Neural cell (in vitro differentiated cells): ENCODE data around the gene SERPINB3. TPM values are rescaled to one million over a fixed set of nuclear protein-coding genes. Genes with fewer than 3 reads are reported as not detected.

Experiments
- H2AFZ ChIP-seq: fragments of 200-600, 300-800 bp; sonication (generic), shearing (Covaris generic); 2 replicates; pipeline ENCODE4 v1.6.0; 2014; ENCODE audit warnings: low read depth, mild to moderate bottlenecking, antibody characterized with exemption, low read length, moderate library complexity
- H3F3A ChIP-seq: fragments of 200-600 bp; shearing (Covaris generic); 2 replicates; pipeline ENCODE4 v1.6.1; 2016; ENCODE audit warnings: mild to moderate bottlenecking, moderate library complexity, mixed read lengths, antibody characterized with exemption, low read length; ENCODE audit not compliant: insufficient read depth, poor library complexity, severe bottlenecking
- H3K27ac ChIP-seq: fragments of 200-600, 300-800 bp; sonication (generic), shearing (Covaris generic); 2 replicates; pipeline ENCODE4 v1.5.1; 2014; ENCODE audit warnings: mild to moderate bottlenecking, low read length, moderate library complexity
- H3K27me3 ChIP-seq: fragments of 300-800, 200-600 bp; sonication (generic), shearing (Covaris generic); 2 replicates; pipeline ENCODE4 v1.6.0; 2014; ENCODE audit warnings: mild to moderate bottlenecking, low read depth, low read length, moderate library complexity; ENCODE audit not compliant: insufficient read depth
- H3K36me3 ChIP-seq: fragments of 300-800, 200-600 bp; sonication (generic), shearing (Covaris generic); 2 replicates; pipeline ENCODE4 v1.5.1; 2014; ENCODE audit warnings: mild to moderate bottlenecking, antibody characterized with exemption, low read length, moderate library complexity; ENCODE audit not compliant: insufficient read depth
- H3K4me2 ChIP-seq: fragments of 300-800, 200-600 bp; sonication (generic), shearing (Covaris generic); 2 replicates; pipeline ENCODE4 v1.6.0; 2014; ENCODE audit warnings: mild to moderate bottlenecking, low read length
- H3K4me3 ChIP-seq: fragments of 300-800, 200-600 bp; sonication (generic), shearing (Covaris generic); 2 replicates; pipeline ENCODE4 v1.5.1; 2014; ENCODE audit warnings: mild to moderate bottlenecking, low read length, moderate library complexity
- H3K79me2 ChIP-seq: fragments of 200-600 bp; shearing (Covaris generic); replicated peaks from 2 replicates; pipeline ENCODE4 v1.6.0; 2014; ENCODE audit warnings: mild to moderate bottlenecking, low read length, moderate library complexity; ENCODE audit not compliant: insufficient read depth
- H3K9ac ChIP-seq: fragments of 300-800, 200-600 bp; sonication (generic), shearing (Covaris generic); 2 replicates; pipeline ENCODE4 v1.6.1; 2016; ENCODE audit warnings: mild to moderate bottlenecking, low read length, mixed read lengths
- H3K9me2 ChIP-seq: fragments of 200-600 bp; shearing (Covaris generic); 2 replicates; pipeline ENCODE4 v1.6.1; 2016; ENCODE audit warnings: mild to moderate bottlenecking, low read length, mixed read lengths; ENCODE audit not compliant: insufficient read depth
- H3K9me3 ChIP-seq: fragments of 200-600, 300-800 bp; sonication (generic), shearing (Covaris generic); 2 replicates; pipeline ENCODE4 v1.6.1; 2016; ENCODE audit warnings: mild to moderate bottlenecking, mixed run types, low read length, moderate library complexity, mixed read lengths
- H4K20me1 ChIP-seq: fragments of 200-600 bp; shearing (Covaris generic); 2 replicates; pipeline ENCODE4 v1.6.1; 2016; ENCODE audit warnings: mild to moderate bottlenecking, mixed run types; ENCODE audit not compliant: insufficient read depth
- EP300 ChIP-seq: fragments of 450-650 bp; conservative IDR thresholded peaks from 2 replicates; pipeline ENCODE4 v1.6.1; 2014; ENCODE audit warnings: antibody characterized with exemption, mild to moderate bottlenecking, moderate library complexity; ENCODE audit not compliant: poor library complexity, severe bottlenecking
- EZH2 ChIP-seq: fragments of 200-600, 300-800 bp; shearing (Covaris generic), sonication (generic); IDR thresholded peaks from 2 replicates; pipeline ENCODE4 v1.6.1; 2014; ENCODE audit warnings: antibody characterized with exemption, low read length, borderline replicate concordance, mild to moderate bottlenecking; ENCODE audit not compliant: insufficient read depth, poor library complexity, severe bottlenecking
- MXI1 ChIP-seq: fragments of 450-650 bp; conservative IDR thresholded peaks from 2 replicates; pipeline ENCODE4 v1.6.1; 2014; ENCODE audit warnings: antibody characterized with exemption, mild to moderate bottlenecking; ENCODE audit not compliant: poor library complexity, severe bottlenecking
- POLR2AphosphoS5 ChIP-seq: IDR thresholded peaks from 2 replicates; pipeline ENCODE4 v1.6.1; 2012
- polyA plus RNA-seq: library from polyadenylated mRNA; depleted of rRNA; stranded (reverse); fragments of >200 nt; gene quantifications from 2 replicates; pipeline ENCODE4 v1.2.3, GENCODE V29; 2014
- TF ChIP-seq, protein P1 (sequence below): IDR thresholded peaks from 2 replicates; pipeline ENCODE4 v1.6.1; 2012; ENCODE audit warnings: borderline replicate concordance
- TF ChIP-seq, protein P2 (sequence below): fragments of 450-650 bp; IDR thresholded peaks from 2 replicates; pipeline ENCODE4 v1.5.1; 2014; ENCODE audit warnings: antibody characterized with exemption, mild to moderate bottlenecking, moderate library complexity; ENCODE audit not compliant: poor library complexity, severe bottlenecking

The SERPINB3 gene
- polyA plus RNA-seq, 1 donor from 2014 or later = not detected

DNA sequence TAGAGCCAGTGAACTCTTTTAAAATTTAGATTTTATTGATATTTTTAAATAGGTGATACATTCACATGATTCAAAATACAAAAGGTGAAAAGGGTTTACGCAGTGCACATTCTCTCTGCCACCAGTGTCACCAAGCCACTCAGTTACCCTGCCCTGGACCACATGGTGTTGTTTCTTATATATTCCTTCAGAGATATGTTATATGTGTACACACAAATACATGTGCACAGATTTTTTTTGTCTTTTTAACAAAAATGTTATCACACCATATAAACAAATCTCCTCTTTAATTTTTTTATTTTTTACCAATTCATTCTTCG, 43.8 kb downstream of the SERPINB3 start:
- Histone ChIP-seq H3K4me2 (no peak overlapping the region), H2AFZ (no peak overlapping the region), H4K20me1 (no peaks in the 10 kb centered on the region), H3K9ac (no peak overlapping the region), H3K9me3 (no peaks in the 10 kb centered on the region), H3K9me2 (no peaks in the 10 kb centered on the region), H3K4me3 (no peak overlapping the region), H3K36me3 (no peaks in the 10 kb centered on the region), H3K27ac (no peak overlapping the region), H3F3A (no peaks in the 10 kb centered on the region), H3K79me2 (no peaks in the 10 kb centered on the region), H3K27me3 (no peaks in the 10 kb centered on the region)
- TF ChIP-seq, protein P1, sequence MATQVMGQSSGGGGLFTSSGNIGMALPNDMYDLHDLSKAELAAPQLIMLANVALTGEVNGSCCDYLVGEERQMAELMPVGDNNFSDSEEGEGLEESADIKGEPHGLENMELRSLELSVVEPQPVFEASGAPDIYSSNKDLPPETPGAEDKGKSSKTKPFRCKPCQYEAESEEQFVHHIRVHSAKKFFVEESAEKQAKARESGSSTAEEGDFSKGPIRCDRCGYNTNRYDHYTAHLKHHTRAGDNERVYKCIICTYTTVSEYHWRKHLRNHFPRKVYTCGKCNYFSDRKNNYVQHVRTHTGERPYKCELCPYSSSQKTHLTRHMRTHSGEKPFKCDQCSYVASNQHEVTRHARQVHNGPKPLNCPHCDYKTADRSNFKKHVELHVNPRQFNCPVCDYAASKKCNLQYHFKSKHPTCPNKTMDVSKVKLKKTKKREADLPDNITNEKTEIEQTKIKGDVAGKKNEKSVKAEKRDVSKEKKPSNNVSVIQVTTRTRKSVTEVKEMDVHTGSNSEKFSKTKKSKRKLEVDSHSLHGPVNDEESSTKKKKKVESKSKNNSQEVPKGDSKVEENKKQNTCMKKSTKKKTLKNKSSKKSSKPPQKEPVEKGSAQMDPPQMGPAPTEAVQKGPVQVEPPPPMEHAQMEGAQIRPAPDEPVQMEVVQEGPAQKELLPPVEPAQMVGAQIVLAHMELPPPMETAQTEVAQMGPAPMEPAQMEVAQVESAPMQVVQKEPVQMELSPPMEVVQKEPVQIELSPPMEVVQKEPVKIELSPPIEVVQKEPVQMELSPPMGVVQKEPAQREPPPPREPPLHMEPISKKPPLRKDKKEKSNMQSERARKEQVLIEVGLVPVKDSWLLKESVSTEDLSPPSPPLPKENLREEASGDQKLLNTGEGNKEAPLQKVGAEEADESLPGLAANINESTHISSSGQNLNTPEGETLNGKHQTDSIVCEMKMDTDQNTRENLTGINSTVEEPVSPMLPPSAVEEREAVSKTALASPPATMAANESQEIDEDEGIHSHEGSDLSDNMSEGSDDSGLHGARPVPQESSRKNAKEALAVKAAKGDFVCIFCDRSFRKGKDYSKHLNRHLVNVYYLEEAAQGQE = no peak
- no peak for TF ChIP-seq MXI1
- TF ChIP-seq, protein P2, sequence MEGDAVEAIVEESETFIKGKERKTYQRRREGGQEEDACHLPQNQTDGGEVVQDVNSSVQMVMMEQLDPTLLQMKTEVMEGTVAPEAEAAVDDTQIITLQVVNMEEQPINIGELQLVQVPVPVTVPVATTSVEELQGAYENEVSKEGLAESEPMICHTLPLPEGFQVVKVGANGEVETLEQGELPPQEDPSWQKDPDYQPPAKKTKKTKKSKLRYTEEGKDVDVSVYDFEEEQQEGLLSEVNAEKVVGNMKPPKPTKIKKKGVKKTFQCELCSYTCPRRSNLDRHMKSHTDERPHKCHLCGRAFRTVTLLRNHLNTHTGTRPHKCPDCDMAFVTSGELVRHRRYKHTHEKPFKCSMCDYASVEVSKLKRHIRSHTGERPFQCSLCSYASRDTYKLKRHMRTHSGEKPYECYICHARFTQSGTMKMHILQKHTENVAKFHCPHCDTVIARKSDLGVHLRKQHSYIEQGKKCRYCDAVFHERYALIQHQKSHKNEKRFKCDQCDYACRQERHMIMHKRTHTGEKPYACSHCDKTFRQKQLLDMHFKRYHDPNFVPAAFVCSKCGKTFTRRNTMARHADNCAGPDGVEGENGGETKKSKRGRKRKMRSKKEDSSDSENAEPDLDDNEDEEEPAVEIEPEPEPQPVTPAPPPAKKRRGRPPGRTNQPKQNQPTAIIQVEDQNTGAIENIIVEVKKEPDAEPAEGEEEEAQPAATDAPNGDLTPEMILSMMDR = no peak

DNA sequence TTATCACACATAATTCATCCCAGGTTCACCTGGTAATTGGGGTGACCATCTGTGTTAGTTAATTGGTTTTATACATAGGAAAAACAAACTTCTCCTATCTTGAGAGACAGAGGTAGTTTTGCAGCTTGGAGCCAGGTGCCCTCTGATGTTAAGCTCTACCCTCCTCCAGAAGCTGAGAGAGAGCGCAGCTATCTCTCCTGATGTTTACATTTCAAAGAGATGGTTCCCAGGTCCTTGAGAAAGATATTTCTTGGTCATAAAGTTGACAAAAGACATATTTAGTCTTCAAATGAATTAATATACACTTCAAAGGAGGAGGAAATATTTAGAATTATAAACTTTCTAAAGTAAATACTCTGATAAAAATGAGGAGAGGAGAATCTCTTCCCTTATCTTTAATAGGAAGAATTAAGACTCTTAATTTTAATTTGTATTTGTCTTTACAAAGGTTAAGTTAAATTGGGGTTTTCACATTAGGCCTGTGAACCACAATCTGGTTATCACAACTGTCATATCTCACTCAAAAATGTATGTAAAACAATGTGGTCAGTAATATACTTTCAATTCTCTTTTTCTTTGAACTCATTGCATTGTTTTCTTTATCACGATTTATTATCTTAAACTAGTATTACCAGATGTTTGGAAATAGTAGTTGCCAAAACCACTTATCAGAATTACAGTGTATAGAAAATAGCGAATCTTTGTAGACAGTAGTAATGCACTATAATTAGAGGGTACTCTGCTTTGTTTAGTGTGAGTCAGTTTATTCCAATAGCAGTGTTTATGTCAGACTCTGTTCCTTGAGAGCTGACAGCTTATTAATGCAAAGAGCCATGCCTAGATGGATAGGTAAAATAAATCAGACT, 44.4 kb downstream of the SERPINB3 start:
- TF ChIP-seq MXI1 (no peak), EP300 (peak; percentile 49), EZH2 (no peak), POLR2AphosphoS5 (peak; percentile 76)
- no peak overlapping the region for H3K9ac ChIP-seq
- H2AFZ ChIP-seq = no peak overlapping the region

DNA sequence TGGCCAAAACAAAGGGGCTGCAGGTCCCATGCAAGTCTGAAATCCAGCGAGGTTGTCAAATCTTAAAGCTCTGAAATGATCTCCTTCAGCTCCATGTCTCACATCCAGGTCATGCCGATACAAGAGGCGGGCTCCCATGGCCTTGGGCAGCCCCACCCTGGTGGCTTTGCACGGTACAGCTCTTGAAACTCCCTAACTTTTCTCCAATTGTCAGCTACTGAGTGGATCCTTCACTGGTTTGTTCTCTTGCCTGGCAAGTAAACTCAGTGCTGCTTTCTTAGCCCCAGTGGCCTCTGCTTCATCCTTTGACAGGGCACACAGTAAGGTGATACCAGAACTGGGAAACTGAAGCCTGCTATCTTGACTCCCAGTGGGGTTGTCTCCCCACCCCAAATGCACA, 48.3 kb downstream of the SERPINB3 start:
- no peaks in the 10 kb centered on the region for H3K9me2 ChIP-seq
- no peak overlapping the region for H3K4me3 ChIP-seq
- H3K9ac ChIP-seq = no peak overlapping the region
- no peaks in the 10 kb centered on the region for H3K79me2 ChIP-seq
- H3K36me3 ChIP-seq = no peaks in the 10 kb centered on the region
- H3K9me3 ChIP-seq = no peaks in the 10 kb centered on the region
- H2AFZ ChIP-seq = no peak overlapping the region
- H3K4me2 ChIP-seq = no peak overlapping the region
- H4K20me1 ChIP-seq = no peaks in the 10 kb centered on the region
- no peak for TF ChIP-seq MXI1
- H3F3A ChIP-seq = no peaks in the 10 kb centered on the region
- H3K27ac ChIP-seq = no peak overlapping the region
- H3K27me3 ChIP-seq = no peaks in the 10 kb centered on the region

More for the DNA sequence above, 44.4 kb downstream of the SERPINB3 start:
- H3K79me2 ChIP-seq = no peaks in the 10 kb centered on the region
- no peak overlapping the region for H3K4me3 ChIP-seq
- H3K4me2 ChIP-seq = no peak overlapping the region
- no peaks in the 10 kb centered on the region for H3K9me3 ChIP-seq
- no peak overlapping the region for H3K27ac ChIP-seq
- H4K20me1 ChIP-seq = no peaks in the 10 kb centered on the region
- H3K36me3 ChIP-seq = no peaks in the 10 kb centered on the region
- H3K9me2 ChIP-seq = no peaks in the 10 kb centered on the region
- H3F3A ChIP-seq = no peaks in the 10 kb centered on the region
- no peaks in the 10 kb centered on the region for H3K27me3 ChIP-seq
